ENCODE measurements around the gene ORM1.

Gene ORM1

GRCh38 chr9:114282926-114283325 is 40.0 kb upstream of the ORM1 start:
- TF ChIP-seq GATA2 (IDR thresholded peaks at IDR 0.05; ENCODE audit: low read depth, low read length), result no peak
- TF ChIP-seq GATA3 (IDR thresholded peaks at IDR 0.05; ENCODE audit: low read depth, low read length), result no peak

- TF ChIP-seq GATA3 (IDR thresholded peaks at IDR 0.05; ENCODE audit: low read depth, low read length), result no peak
- TF ChIP-seq GATA2 (IDR thresholded peaks at IDR 0.05; ENCODE audit: low read depth, low read length), result no peak
Measured at GRCh38 chr9:114283551-114284111, 39.3 kb upstream of the ORM1 start.

- TF ChIP-seq GATA2 (IDR thresholded peaks at IDR 0.05; ENCODE audit: low read depth, low read length) (no peak), GATA3 (IDR thresholded peaks at IDR 0.05; ENCODE audit: low read depth, low read length) (no peak)
Measured at GRCh38 chr9:114284316-114285060, 38.4 kb upstream of the ORM1 start.

GRCh38 chr9:114285166-114285867 is 37.6 kb upstream of the ORM1 start:
- TF ChIP-seq GATA3 (IDR thresholded peaks at IDR 0.05; ENCODE audit: low read depth, low read length) (no peak), GATA2 (IDR thresholded peaks at IDR 0.05; ENCODE audit: low read depth, low read length) (no peak)

- TF ChIP-seq GATA3 (IDR thresholded peaks at IDR 0.05; ENCODE audit: low read depth, low read length) (no peak), GATA2 (IDR thresholded peaks at IDR 0.05; ENCODE audit: low read depth, low read length) (peak; percentile 75)
Measured at GRCh38 chr9:114286146-114286679, 36.7 kb upstream of the ORM1 start.

GRCh38 chr9:114287001-114287762 is 35.7 kb upstream of the ORM1 start:
- no peak for TF ChIP-seq GATA2 (IDR thresholded peaks at IDR 0.05; ENCODE audit: low read depth, low read length)
- TF ChIP-seq GATA3 (IDR thresholded peaks at IDR 0.05; ENCODE audit: low read depth, low read length), result no peak

GRCh38 chr9:114287763-114288192 is 35.1 kb upstream of the ORM1 start:
- TF ChIP-seq GATA2 (IDR thresholded peaks at IDR 0.05; ENCODE audit: low read depth, low read length) (no peak), GATA3 (IDR thresholded peaks at IDR 0.05; ENCODE audit: low read depth, low read length) (no peak)

- TF ChIP-seq GATA2 (IDR thresholded peaks at IDR 0.05; ENCODE audit: low read depth, low read length) (no peak), GATA3 (IDR thresholded peaks at IDR 0.05; ENCODE audit: low read depth, low read length) (no peak)
Measured at GRCh38 chr9:114288193-114289091, 34.5 kb upstream of the ORM1 start.

GRCh38 chr9:114289106-114289505 is 33.8 kb upstream of the ORM1 start:
- no peak for TF ChIP-seq GATA2 (IDR thresholded peaks at IDR 0.05; ENCODE audit: low read depth, low read length)
- TF ChIP-seq GATA3 (IDR thresholded peaks at IDR 0.05; ENCODE audit: low read depth, low read length), result no peak

- TF ChIP-seq GATA3 (IDR thresholded peaks at IDR 0.05; ENCODE audit: low read depth, low read length), result no peak
- no peak for TF ChIP-seq GATA2 (IDR thresholded peaks at IDR 0.05; ENCODE audit: low read depth, low read length)
Measured at GRCh38 chr9:114289571-114290481, 33.1 kb upstream of the ORM1 start.

GRCh38 chr9:114290561-114290986 is 32.3 kb upstream of the ORM1 start:
- TF ChIP-seq GATA3 (IDR thresholded peaks at IDR 0.05; ENCODE audit: low read depth, low read length) (no peak), GATA2 (IDR thresholded peaks at IDR 0.05; ENCODE audit: low read depth, low read length) (no peak)

GRCh38 chr9:114291064-114291474 is 31.8 kb upstream of the ORM1 start:
- TF ChIP-seq GATA2 (IDR thresholded peaks at IDR 0.05; ENCODE audit: low read depth, low read length) (no peak), GATA3 (IDR thresholded peaks at IDR 0.05; ENCODE audit: low read depth, low read length) (no peak)

Measured in SH-SY5Y (cell line).